Lower lobe of right lung (tissue), 2 donors: Measurements from ENCODE around the gene TRIM7. TPM values are rescaled to one million over a fixed set of nuclear protein-coding genes. Genes with fewer than 3 reads are reported as not detected.
A peak's percentile ranks its signal among the peaks of the same experiment; 100 is the strongest.

Experiments
- ATAC-seq, 2 donors: fragments of 200-7000 bp; cut with Tn5 transposase; one replicate each; pipeline ENCODE4 v1.9.1; 2020 to 2022; ENCODE audit warnings: mild to moderate bottlenecking in 2 of 2, moderate library complexity in 2 of 2
- DNase-seq: peaks from one replicate; pipeline ENCODE4 v3.0.0-alpha.2; 2020
- H3K27ac ChIP-seq: fragments of 200-600 bp; one replicate; pipeline ENCODE4 v1.8.0; 2022
- H3K27me3 ChIP-seq: fragments of 200-600 bp; one replicate; pipeline ENCODE4 v1.8.0; 2022; ENCODE audit warnings: low read depth
- H3K36me3 ChIP-seq: fragments of 200-600 bp; one replicate; pipeline ENCODE4 v1.8.0; 2022; ENCODE audit warnings: mild to moderate bottlenecking
- H3K4me1 ChIP-seq: fragments of 200-600 bp; one replicate; pipeline ENCODE4 v1.8.0; 2022
- H3K4me3 ChIP-seq: fragments of 200-600 bp; one replicate; pipeline ENCODE4 v1.8.0; 2022; ENCODE audit warnings: mild to moderate bottlenecking
- H3K9me3 ChIP-seq: fragments of 200-600 bp; one replicate; pipeline ENCODE4 v1.8.0; 2022
- intact Hi-C: fragments of 100-400 bp; cut with DNase I; formaldehyde crosslinking; loops from one replicate; pipeline ENCODE4 v1.11.0; 2022
- total RNA-seq: library from RNA; stranded (reverse); fragmentation: NEBNext Ultra II Directional; extraction: Animal tissue kit (Norgen Biotek cat#: 25700); gene quantifications from one replicate; pipeline ENCODE4 v1.2.1, GENCODE V29; 2021
- TF ChIP-seq, protein P1 (sequence below): fragments of 200-600 bp; IDR thresholded peaks from one replicate; pipeline ENCODE4 v1.8.0; 2022; ENCODE audit warnings: antibody characterized with exemption, mild to moderate bottlenecking
- donor health status: DM: no; HTN: yes; CAD: no; lungs with severe emphysema.

The TRIM7 gene
- total RNA-seq, 1 donor from 2014 or later = 4.3 TPM

DNA sequence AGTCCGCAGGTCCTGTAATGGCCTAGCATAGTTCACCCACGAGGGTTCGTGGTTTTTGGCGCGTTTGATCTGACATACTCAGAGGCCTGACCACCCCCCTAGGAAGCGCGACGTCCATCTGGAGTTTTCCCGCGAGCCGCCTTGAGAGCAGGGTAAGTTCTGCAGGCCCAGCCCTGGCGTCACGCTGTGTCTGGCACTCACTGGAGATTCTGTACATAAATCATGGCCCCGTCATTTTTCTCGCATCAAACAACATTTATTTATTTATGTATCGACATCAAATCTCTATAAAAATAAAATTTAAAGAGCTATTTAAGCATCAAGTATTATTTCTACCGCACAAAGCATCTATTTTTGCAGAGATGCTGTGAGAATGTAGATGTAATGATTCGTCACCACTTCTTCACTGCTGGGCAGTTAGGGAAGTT, 17.6 kb upstream of the TRIM7 start:
- Histone ChIP-seq H3K36me3 (peaks cover 12% of the 10 kb centered on the region), H3K4me3 (peak overlapping the region; percentile 84), H3K4me1 (peaks cover 45% of the 10 kb centered on the region), H3K27ac (peak overlapping the region; percentile 97), H3K9me3 (no peaks in the 10 kb centered on the region), H3K27me3 (no peaks in the 10 kb centered on the region)
- intact Hi-C loops = no loop called here
- peak; percentile 5 to 23 for ATAC-seq
- TF ChIP-seq, protein P1, sequence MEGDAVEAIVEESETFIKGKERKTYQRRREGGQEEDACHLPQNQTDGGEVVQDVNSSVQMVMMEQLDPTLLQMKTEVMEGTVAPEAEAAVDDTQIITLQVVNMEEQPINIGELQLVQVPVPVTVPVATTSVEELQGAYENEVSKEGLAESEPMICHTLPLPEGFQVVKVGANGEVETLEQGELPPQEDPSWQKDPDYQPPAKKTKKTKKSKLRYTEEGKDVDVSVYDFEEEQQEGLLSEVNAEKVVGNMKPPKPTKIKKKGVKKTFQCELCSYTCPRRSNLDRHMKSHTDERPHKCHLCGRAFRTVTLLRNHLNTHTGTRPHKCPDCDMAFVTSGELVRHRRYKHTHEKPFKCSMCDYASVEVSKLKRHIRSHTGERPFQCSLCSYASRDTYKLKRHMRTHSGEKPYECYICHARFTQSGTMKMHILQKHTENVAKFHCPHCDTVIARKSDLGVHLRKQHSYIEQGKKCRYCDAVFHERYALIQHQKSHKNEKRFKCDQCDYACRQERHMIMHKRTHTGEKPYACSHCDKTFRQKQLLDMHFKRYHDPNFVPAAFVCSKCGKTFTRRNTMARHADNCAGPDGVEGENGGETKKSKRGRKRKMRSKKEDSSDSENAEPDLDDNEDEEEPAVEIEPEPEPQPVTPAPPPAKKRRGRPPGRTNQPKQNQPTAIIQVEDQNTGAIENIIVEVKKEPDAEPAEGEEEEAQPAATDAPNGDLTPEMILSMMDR = no peak
- no peak for DNase-seq

DNA sequence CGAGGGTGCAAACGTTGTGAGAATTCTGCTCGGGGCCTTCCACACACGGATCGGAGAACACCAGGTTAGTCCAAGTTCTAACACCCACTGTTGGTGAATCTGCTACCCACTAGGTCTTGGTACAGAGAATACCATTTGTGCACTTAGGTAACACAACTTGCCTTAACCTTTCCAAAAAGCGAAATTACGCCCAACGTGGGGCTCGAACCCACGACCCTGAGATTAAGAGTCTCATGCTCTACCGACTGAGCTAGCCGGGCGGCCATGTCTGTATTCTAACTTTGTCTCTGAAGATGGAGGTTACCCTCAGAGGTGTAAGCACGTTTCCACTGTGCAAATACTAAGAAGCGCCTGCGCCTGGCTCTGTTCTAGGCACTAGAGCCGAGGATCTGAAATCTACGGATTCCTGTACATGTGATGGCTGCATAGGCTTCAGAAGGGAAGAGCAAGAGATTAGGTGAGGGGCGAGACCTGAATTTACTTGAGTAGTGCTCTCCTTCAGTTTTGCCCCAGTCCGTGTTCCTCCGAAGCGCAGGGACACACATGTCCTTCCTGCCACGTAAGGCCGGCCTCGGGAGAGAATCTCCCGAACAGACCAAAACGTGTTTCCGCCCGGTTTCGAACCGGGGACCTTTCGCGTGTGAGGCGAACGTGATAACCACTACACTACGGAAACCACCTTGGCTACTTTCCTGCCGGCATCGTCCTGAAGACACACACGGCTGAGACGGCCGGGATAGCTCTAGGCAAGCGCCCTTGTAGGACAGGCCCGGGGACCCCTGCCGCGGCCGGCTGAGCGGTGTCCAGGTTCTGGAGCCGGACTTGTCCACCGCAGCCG, 17.0 kb upstream of the TRIM7 start:
- peak; percentile 78 to 80 for ATAC-seq
- Histone ChIP-seq H3K4me1 (peaks cover 52% of the 10 kb centered on the region), H3K9me3 (no peaks in the 10 kb centered on the region), H3K4me3 (peak overlapping the region; percentile 84), H3K27ac (peak overlapping the region; percentile 97), H3K36me3 (peaks cover 6% of the 10 kb centered on the region), H3K27me3 (no peaks in the 10 kb centered on the region)
- peak; percentile 91 for DNase-seq
- intact Hi-C loops = no loop called here
- TF ChIP-seq, protein P1 = no peak

DNA sequence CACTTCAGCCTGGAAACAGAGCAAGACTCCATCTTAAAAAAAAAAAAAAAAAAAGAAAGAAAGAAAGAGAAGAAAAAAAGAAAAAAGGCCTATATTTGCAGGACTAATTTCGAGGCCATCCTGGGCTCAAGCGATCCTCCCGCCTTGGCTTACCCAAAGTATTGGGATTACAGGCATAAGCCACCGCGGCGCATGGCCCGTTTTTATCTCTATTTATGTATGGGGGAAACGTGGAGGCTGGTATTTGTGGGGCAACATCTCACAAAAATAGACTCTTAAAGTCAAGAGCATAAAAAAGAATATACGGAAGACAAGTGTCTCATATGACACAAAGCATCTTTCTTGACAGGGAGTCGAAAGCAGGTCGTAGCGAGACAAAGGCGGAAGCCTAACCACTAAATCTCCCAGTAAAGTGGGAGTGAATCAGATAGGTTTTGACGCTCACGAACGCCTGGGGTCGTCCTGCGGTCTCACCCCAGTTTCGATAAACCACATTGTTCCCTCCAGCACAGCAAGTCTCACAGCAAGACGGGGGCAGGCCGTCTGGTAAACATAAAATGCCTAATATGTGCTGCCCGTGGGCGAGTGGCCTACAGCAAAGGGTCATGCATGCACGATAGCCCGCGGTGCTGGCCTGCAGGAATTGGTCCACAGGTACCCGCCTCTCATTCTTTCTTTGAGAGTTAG, 16.3 kb upstream of the TRIM7 start:
- H3K27me3 ChIP-seq = no peaks in the 10 kb centered on the region
- peak overlapping the region; percentile 97 for H3K27ac ChIP-seq
- peaks cover 58% of the 10 kb centered on the region for H3K4me1 ChIP-seq
- TF ChIP-seq, protein P1 = no peak
- DNase-seq (no peak), ATAC-seq (no peak)
- H3K4me3 ChIP-seq = peak overlapping the region; percentile 84
- intact Hi-C loops = no loop called here
- H3K9me3 ChIP-seq = no peaks in the 10 kb centered on the region
- H3K36me3 ChIP-seq = no peaks in the 10 kb centered on the region

DNA sequence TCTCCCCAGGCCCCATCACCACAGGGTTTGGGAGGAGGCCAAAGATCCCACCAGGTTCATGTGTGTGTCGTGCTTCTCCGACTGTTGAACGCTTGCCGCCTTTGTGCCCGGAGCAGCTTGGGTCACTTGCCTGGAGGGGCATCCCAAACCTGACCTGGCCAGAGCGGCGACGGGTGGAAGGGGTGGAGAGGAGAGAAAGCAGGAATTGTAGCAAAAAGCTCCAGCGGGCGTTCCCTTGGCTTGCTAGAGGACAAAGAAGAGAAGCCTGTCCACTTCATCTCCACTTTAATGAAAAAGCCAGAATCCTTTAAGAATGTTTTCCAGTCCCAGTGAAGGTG, 15.2 kb upstream of the TRIM7 start:
- TF ChIP-seq, protein P1 = no peak
- ATAC-seq (no peak), DNase-seq (no peak)
- intact Hi-C loops = no loop called here
- Histone ChIP-seq H3K4me1 (peaks cover 54% of the 10 kb centered on the region), H3K27ac (no peak overlapping the region), H3K9me3 (no peaks in the 10 kb centered on the region), H3K27me3 (no peaks in the 10 kb centered on the region), H3K36me3 (no peaks in the 10 kb centered on the region), H3K4me3 (no peak overlapping the region)

DNA sequence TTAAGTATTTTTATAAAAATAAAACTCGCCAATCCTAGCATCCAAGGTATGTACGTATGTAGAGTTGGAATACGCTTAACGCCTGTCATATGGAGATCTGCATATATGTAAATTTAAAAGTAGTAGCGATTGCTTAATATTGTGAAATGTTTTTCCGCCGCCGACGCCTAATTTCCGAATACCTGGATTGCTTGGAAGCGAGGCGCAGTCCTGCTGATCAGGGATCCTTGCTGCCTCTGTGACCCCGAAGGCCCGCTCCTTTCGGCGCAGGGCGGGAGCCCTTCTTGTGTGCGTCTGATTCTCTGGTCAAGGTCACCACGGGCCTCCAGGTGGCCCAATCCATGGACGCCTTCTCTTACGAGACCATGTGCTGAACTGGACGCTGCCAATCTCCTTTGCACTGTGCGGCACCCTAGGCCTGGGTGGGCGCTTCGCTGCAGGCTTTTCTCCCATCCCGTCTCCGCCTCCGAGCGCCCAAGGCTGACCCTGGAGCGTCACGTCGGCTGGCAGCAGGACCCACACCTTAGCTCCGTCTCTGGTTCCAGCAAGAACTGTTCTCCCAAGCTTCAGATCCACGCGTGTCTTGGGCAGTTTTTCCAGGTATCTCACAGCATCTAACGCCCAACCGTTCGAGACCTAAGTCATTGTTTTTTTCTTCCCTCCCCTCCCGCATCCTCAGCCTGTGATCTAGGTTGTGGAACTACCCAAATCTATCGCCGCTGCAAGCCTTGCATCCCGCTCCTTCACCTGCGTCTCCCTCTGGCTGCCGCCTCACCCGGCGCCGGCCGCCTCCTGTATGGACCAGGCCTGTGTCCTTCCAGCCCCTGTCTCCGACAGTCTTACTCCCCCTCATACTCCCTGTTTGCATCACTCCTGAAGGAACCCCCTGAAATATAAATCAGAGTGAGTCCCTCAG, 14.5 kb upstream of the TRIM7 start:
- Histone ChIP-seq H3K9me3 (no peaks in the 10 kb centered on the region), H3K36me3 (no peaks in the 10 kb centered on the region), H3K4me1 (peaks cover 50% of the 10 kb centered on the region), H3K27ac (no peak overlapping the region), H3K4me3 (no peak overlapping the region), H3K27me3 (no peaks in the 10 kb centered on the region)
- TF ChIP-seq, protein P1 = no peak
- intact Hi-C loops = no loop called here
- ATAC-seq (no peak), DNase-seq (no peak)
